ENCODE data around the gene INO80C. TPM values are rescaled to one million over a fixed set of nuclear protein-coding genes. Genes with fewer than 3 reads are reported as not detected.

The INO80C gene
- 6.9 and 11.3 TPM in 2 replicates for total RNA-seq

- no peaks in the 10 kb centered on the region for H3K36me3 ChIP-seq (ENCODE audit: control insufficient read depth, insufficient read depth, low read length)
- H3K27me3 ChIP-seq (ENCODE audit: control insufficient read depth, insufficient read depth, low read length), result no peaks in the 10 kb centered on the region
- TF ChIP-seq, protein P1, sequence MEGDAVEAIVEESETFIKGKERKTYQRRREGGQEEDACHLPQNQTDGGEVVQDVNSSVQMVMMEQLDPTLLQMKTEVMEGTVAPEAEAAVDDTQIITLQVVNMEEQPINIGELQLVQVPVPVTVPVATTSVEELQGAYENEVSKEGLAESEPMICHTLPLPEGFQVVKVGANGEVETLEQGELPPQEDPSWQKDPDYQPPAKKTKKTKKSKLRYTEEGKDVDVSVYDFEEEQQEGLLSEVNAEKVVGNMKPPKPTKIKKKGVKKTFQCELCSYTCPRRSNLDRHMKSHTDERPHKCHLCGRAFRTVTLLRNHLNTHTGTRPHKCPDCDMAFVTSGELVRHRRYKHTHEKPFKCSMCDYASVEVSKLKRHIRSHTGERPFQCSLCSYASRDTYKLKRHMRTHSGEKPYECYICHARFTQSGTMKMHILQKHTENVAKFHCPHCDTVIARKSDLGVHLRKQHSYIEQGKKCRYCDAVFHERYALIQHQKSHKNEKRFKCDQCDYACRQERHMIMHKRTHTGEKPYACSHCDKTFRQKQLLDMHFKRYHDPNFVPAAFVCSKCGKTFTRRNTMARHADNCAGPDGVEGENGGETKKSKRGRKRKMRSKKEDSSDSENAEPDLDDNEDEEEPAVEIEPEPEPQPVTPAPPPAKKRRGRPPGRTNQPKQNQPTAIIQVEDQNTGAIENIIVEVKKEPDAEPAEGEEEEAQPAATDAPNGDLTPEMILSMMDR (IDR thresholded peaks at IDR 0.05; ENCODE audit: insufficient read depth, low read length, poor library complexity, severe bottlenecking), result no peak
- peak; percentile 71 for DNase-seq (ENCODE audit: low read depth)
- H3K4me3 ChIP-seq (ENCODE audit: low read depth, low read length), result peak within 1 kb of the TSS; percentile 69
Measured at GRCh38 chr18:35497370-35498197, at the start of gene INO80C. TSS of gene INO80C (minus strand) at chr18:35497960. CDS start at chr18:35497874, 86 bp downstream.

DNA sequence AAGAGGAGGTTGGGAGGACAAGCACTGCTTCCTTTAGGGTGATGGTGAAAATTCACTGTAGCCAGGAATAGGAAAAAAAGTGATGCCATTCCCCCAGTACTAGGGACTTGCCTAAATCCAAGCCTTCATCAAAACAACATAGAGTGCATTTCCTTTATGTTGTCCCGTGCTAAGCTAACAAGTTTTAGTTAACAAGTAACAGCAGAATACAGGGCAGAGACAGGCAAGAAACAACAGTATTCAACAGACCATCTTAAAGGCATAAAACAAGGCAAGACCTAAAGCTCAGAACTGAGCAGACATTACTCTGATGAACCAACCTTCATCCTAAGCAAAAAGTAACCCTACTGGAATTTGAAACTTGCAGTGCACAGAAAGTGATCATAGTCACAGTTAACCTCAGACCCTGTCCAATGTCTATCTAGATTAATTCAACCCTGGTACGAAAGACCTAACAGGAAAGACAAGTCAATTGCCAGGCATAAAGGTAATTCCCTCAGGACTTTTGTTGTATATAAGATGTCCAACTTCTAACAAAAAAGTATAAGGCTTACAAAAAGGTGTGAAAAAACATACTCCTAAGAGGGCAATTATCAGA, 49.3 kb upstream of the INO80C start:
- TF ChIP-seq, protein P1 (IDR thresholded peaks at IDR 0.05; ENCODE audit: insufficient read depth, low read length, poor library complexity, severe bottlenecking), result no peak
- Histone ChIP-seq H3K36me3 (ENCODE audit: control insufficient read depth, insufficient read depth, low read length) (no peaks in the 10 kb centered on the region), H3K27me3 (ENCODE audit: control insufficient read depth, insufficient read depth, low read length) (no peaks in the 10 kb centered on the region), H3K4me3 (ENCODE audit: low read depth, low read length) (no peak overlapping the region)
- no peak for DNase-seq (ENCODE audit: low read depth)

DNA sequence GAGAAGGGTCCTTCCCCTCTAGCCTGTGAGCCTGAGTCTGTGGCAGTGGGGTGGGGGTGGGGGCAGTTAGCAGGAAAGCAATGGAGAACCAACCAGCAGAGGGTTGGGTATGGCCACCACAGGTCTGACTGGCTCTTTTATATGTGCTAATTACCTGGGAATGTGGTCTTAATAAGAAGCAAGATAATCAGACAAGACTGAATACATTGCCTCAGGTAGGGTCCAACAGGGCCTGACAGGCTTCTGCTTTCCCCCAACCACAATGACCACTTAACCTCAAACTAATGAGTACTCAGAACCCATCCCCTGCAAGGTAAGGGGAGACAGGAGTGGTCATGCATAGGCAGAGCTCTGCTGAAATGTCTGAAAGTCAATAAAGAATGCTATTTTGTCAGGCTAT, 44.6 kb upstream of the INO80C start:
- TF ChIP-seq, protein P1 (IDR thresholded peaks at IDR 0.05; ENCODE audit: insufficient read depth, low read length, poor library complexity, severe bottlenecking), result no peak

GRCh38 chr18:35535297-35535696, 37.5 kb upstream of the INO80C start:
- Histone ChIP-seq H3K27me3 (ENCODE audit: control insufficient read depth, insufficient read depth, low read length) (no peaks in the 10 kb centered on the region), H3K36me3 (ENCODE audit: control insufficient read depth, insufficient read depth, low read length) (no peaks in the 10 kb centered on the region), H3K4me3 (ENCODE audit: low read depth, low read length) (no peak overlapping the region)
- TF ChIP-seq, protein P1 (IDR thresholded peaks at IDR 0.05; ENCODE audit: insufficient read depth, low read length, poor library complexity, severe bottlenecking), result no peak
- no peak for DNase-seq (ENCODE audit: low read depth)

More for the DNA sequence above, 44.6 kb upstream of the INO80C start:
- no peaks in the 10 kb centered on the region for H3K36me3 ChIP-seq (ENCODE audit: control insufficient read depth, insufficient read depth, low read length)
- no peaks in the 10 kb centered on the region for H3K27me3 ChIP-seq (ENCODE audit: control insufficient read depth, insufficient read depth, low read length)
- no peak for DNase-seq (ENCODE audit: low read depth)
- no peak overlapping the region for H3K4me3 ChIP-seq (ENCODE audit: low read depth, low read length)

- H3K27me3 ChIP-seq (ENCODE audit: control insufficient read depth, insufficient read depth, low read length), result no peaks in the 10 kb centered on the region
- no peak for DNase-seq (ENCODE audit: low read depth)
- TF ChIP-seq, protein P1 (IDR thresholded peaks at IDR 0.05; ENCODE audit: insufficient read depth, low read length, poor library complexity, severe bottlenecking), result no peak
- H3K36me3 ChIP-seq (ENCODE audit: control insufficient read depth, insufficient read depth, low read length), result no peaks in the 10 kb centered on the region
- no peak overlapping the region for H3K4me3 ChIP-seq (ENCODE audit: low read depth, low read length)
Measured at GRCh38 chr18:35533916-35534405, 36.2 kb upstream of the INO80C start.
